ENCODE measurements around the gene TMIGD1. TPM values are rescaled to one million over a fixed set of nuclear protein-coding genes. Genes with fewer than 3 reads are reported as not detected.

The TMIGD1 gene
- total and polyA plus RNA-seq, 10 of the 15 experiments (the other 5 are each of a cell fraction or from before 2014, with no cell fraction given), result not detected

GRCh38 chr17:30339086-30339485, 5.2 kb upstream of the TMIGD1 start:
- in situ Hi-C loops (cut with MboI), result loop anchor here (5.0 kb wide), 1 partner anchor 237 kb away; no protein-coding TSS in a partner anchor
- peaks cover 3% of the 10 kb centered on the region; the same call in 1 of the 2 replicates for H3K4me1 ChIP-seq (ENCODE audit: control insufficient read depth, insufficient read depth, low read length)

More at GRCh38 chr17:30339086-30339485, 5.2 kb upstream of the TMIGD1 start:
- ChIA-PET SMC1A (ENCODE audit: uncharacterized antibody, unreplicated experiment) (interaction anchor here (0.6 to 8.6 kb wide), 16 partner anchors 25 to 380 kb away, joined by 3 to 125 read pairs (median 8); partner anchors contain the start of genes BLMH and GOSR1), RAD21 (ENCODE audit: unreplicated experiment) (interaction anchor here (0.6 to 9.6 kb wide), 14 partner anchors 12 to 376 kb away, joined by 3 to 183 read pairs (median 4); partner anchors contain the start of gene GOSR1), CTCF (interaction anchor here (0.7 to 12.3 kb wide), 24 partner anchors 8 to 877 kb away, joined by 3 to 345 read pairs (median 5); partner anchors contain the start of genes BLMH and GOSR1), POLR2A (interaction anchor here (0.6 to 1.0 kb wide), 3 partner anchors 42 to 1710 kb away, joined by 3 read pairs; no protein-coding TSS in a partner anchor)
- intact Hi-C loops (cut with micrococcal nuclease; ENCODE audit: unreplicated experiment), result loop anchor here (5.0 to 10.0 kb wide), 2 partner anchors 104 to 212 kb away; partner anchors contain the start of gene SLC6A4
- Histone ChIP-seq H3K4me3 (no peak overlapping the region), H3K9ac (ENCODE audit: control insufficient read depth, insufficient read depth, low read length) (no peak overlapping the region), H3K79me2 (ENCODE audit: control insufficient read depth, insufficient read depth, low read length) (no peaks in the 10 kb centered on the region), H2AFZ (ENCODE audit: control insufficient read depth, low read depth, low read length) (no peak overlapping the region), H3K27me3 (replicated peaks in 1 of 2; ENCODE audit: control insufficient read depth in 2 of 2, insufficient read depth in 2 of 2, low read length in 1 of 2) (no peaks in the 10 kb centered on the region), H3K4me2 (ENCODE audit: control insufficient read depth, insufficient read depth) (no peak overlapping the region), H3K9me3 (replicated peaks; ENCODE audit: control insufficient read depth, insufficient read depth, low read length) (no peaks in the 10 kb centered on the region), H4K20me1 (ENCODE audit: control insufficient read depth, insufficient read depth) (no peaks in the 10 kb centered on the region), H3K36me3 (ENCODE audit: control insufficient read depth in 2 of 2, insufficient read depth in 2 of 2, low read length in 1 of 2) (no peaks in the 10 kb centered on the region), H3K27ac (ENCODE audit: control insufficient read depth, insufficient read depth) (no peak overlapping the region)
- BruUV-seq (replicated peaks), result no TSS peak
- no peak for DNase-seq (ENCODE audit: low read depth, low spot score)
- FAIRE-seq, result no peak
- 67% methylated on average over 2 of the region's 2 CpGs for WGBS (ENCODE audit: insufficient coverage, insufficient replicate concordance, low lambda C conversion rate, missing lambda C conversion rate)
- no peak for ATAC-seq
- TF ChIP-seq PAX5 (IDR thresholded peaks at IDR 0.05; ENCODE audit: borderline replicate concordance, low read depth, low read length) (no peak), SREBF2 (IDR thresholded peaks at IDR 0.05; ENCODE audit: low read length) (no peak), ATF7 (IDR thresholded peaks at IDR 0.05; ENCODE audit: low read depth) (no peak), NR2C1 (IDR thresholded peaks at IDR 0.05) (no peak), BRCA1 (IDR thresholded peaks at IDR 0.05; ENCODE audit: low read depth, low read length) (no peak), CBX5 (IDR thresholded peaks at IDR 0.05; ENCODE audit: low read depth) (no peak), BMI1 (IDR thresholded peaks at IDR 0.05; ENCODE audit: borderline replicate concordance) (no peak), E2F4 (IDR thresholded peaks at IDR 0.05; ENCODE audit: low read depth, low read length) (no peak), CBX3 (IDR thresholded peaks at IDR 0.05; ENCODE audit: borderline replicate concordance, low read depth) (no peak), ZNF592 (IDR thresholded peaks at IDR 0.05) (no peak)
- TF ChIP-seq, protein P1, sequence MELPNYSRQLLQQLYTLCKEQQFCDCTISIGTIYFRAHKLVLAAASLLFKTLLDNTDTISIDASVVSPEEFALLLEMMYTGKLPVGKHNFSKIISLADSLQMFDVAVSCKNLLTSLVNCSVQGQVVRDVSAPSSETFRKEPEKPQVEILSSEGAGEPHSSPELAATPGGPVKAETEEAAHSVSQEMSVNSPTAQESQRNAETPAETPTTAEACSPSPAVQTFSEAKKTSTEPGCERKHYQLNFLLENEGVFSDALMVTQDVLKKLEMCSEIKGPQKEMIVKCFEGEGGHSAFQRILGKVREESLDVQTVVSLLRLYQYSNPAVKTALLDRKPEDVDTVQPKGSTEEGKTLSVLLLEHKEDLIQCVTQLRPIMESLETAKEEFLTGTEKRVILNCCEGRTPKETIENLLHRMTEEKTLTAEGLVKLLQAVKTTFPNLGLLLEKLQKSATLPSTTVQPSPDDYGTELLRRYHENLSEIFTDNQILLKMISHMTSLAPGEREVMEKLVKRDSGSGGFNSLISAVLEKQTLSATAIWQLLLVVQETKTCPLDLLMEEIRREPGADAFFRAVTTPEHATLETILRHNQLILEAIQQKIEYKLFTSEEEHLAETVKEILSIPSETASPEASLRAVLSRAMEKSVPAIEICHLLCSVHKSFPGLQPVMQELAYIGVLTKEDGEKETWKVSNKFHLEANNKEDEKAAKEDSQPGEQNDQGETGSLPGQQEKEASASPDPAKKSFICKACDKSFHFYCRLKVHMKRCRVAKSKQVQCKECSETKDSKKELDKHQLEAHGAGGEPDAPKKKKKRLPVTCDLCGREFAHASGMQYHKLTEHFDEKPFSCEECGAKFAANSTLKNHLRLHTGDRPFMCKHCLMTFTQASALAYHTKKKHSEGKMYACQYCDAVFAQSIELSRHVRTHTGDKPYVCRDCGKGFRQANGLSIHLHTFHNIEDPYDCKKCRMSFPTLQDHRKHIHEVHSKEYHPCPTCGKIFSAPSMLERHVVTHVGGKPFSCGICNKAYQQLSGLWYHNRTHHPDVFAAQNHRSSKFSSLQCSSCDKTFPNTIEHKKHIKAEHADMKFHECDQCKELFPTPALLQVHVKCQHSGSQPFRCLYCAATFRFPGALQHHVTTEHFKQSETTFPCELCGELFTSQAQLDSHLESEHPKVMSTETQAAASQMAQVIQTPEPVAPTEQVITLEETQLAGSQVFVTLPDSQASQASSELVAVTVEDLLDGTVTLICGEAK (IDR thresholded peaks at IDR 0.05; ENCODE audit: borderline replicate concordance), result no peak

Measured in GM12878 (cell line).